Mucosa of rectum (tissue), 2 donors: ENCODE measurements around the gene AP5Z1.

ENCODE experiments used
- H3K27ac ChIP-seq, 2 donors: one replicate each; pipeline ENCODE4 v1.7.0; 2013; ENCODE audit warnings: inconsistent platforms in 2 of 2, low read depth in 2 of 2, low read length in 2 of 2
- H3K27me3 ChIP-seq, 2 donors: one replicate each; pipeline ENCODE4 v1.7.0; 2013; ENCODE audit warnings: low read length in 2 of 2; ENCODE audit not compliant: control insufficient read depth in 2 of 2, insufficient read depth in 2 of 2
- H3K36me3 ChIP-seq, 2 donors: one replicate each; pipeline ENCODE4 v1.7.0; 2013; ENCODE audit warnings: low read length in 2 of 2; ENCODE audit not compliant: control insufficient read depth in 2 of 2, insufficient read depth in 2 of 2
- H3K4me1 ChIP-seq, 2 donors: one replicate each; pipeline ENCODE4 v1.7.0; 2013; ENCODE audit warnings: low read length in 2 of 2, mild to moderate bottlenecking in 1 of 2; ENCODE audit not compliant: control insufficient read depth in 2 of 2, insufficient read depth in 2 of 2
- H3K4me3 ChIP-seq, 2 donors: one replicate each; pipeline ENCODE4 v1.7.0; 2013; ENCODE audit warnings: low read length in 2 of 2
- H3K9ac ChIP-seq, 2 donors: one replicate each; pipeline ENCODE4 v1.7.0; 2013; ENCODE audit warnings: low read length in 2 of 2, low read depth in 1 of 2, mild to moderate bottlenecking in 1 of 2
- H3K9me3 ChIP-seq, 2 donors: one replicate each; pipeline ENCODE4 v1.7.0; 2013; ENCODE audit warnings: low read length in 2 of 2; ENCODE audit not compliant: control insufficient read depth in 2 of 2
- donor health status: healthy.
- donor health status: Normal muscosa, but diverticular disease.

Gene AP5Z1

GRCh38 chr7:4833691-4834600 is 58.5 kb downstream of the AP5Z1 start:
- Histone ChIP-seq H3K4me1 (no peaks in the 10 kb centered on the region), H3K4me3 (no peak overlapping the region), H3K27me3 (no peaks in the 10 kb centered on the region), H3K36me3 (no peaks in the 10 kb centered on the region), H3K9ac (no peak overlapping the region), H3K27ac (no peak overlapping the region), H3K9me3 (no peaks in the 10 kb centered on the region)

DNA sequence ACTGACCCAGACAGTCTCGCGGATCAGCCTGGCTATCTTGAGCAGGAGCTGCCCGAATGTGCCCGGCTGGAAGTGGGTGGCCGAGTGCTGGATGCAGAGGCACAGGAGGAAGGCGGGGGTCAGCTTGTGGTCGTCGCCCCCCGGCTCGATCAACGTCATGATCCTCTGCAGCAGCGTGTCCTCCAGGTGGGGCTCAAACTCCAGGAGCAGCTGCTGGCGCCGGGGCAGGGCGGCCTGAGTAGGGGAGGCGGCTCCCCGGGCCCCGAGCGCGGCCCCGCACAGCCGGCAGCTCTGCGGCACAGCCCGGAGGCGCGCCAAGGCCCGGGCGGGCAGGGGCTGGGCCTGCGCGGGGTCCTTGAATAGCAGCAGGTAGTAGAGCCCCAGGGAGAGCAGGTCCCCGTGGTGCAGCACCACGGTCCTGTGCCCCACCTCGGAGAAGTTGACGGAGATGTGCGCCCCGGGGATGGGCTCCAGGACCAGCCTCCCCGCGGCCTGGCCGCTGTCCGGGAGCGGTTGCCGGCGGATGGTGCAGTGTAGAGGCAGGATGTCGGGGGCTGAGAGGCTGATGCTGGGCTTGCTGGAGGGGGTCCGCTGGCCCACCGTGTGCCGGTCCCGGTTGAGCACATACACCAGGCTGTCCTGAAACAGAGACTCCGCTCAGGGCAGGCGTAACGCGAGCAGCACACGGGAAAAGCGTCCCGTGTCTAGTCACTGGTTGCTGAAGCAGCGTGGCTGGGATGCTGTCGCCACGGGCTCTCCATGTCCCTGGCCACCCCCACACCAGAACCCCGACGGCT is 59.4 kb downstream of the AP5Z1 start:
- no peaks in the 10 kb centered on the region for H3K4me1 ChIP-seq
- no peak overlapping the region for H3K4me3 ChIP-seq
- no peak overlapping the region for H3K9ac ChIP-seq
- no peaks in the 10 kb centered on the region for H3K27me3 ChIP-seq
- no peaks in the 10 kb centered on the region for H3K36me3 ChIP-seq
- H3K27ac ChIP-seq: no peak overlapping the region
- H3K9me3 ChIP-seq: no peaks in the 10 kb centered on the region

DNA sequence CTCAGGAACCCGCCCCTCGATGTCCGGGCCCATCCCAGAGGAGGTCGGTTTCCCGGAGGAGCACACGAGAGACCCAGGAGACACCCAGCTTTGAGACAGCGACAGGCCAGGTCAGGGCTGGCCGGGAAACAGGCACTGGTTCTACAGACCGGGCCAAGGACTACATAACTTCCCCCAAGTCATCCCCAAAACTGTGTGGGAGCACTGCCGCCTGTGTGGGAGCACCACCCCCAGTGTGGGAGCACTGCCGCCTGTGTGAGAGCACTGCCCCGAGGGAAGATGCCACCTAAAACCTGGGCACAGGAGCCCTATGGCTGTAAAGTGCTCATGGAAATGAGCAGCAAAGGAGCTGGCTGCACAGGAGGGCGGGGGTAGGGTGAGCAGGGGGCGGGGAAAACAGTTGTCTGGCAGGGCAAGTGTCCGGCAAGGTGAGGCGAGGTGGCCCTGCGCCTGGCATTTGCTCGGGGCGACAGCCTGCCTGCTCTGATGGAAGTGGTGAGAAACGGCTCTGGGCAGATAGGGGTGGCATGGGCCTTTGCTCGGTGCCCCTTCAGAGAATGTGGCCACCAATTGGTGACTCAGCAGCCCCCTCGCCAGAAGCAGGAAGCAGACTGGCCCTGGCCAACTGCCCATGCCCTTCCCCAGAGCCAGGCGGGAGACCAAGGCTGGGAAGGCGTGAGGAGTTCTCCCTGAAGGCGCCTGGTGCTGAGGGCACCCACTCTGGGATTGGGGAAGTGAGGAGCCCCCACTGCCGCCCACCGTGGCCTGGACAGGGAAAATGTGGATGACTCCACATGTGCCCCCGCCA is 60.2 kb downstream of the AP5Z1 start:
- Histone ChIP-seq H3K27me3 (no peaks in the 10 kb centered on the region), H3K4me1 (no peaks in the 10 kb centered on the region), H3K4me3 (no peak overlapping the region), H3K9ac (no peak overlapping the region), H3K9me3 (no peaks in the 10 kb centered on the region), H3K36me3 (no peaks in the 10 kb centered on the region), H3K27ac (no peak overlapping the region)

GRCh38 chr7:4836206-4836661 is 60.8 kb downstream of the AP5Z1 start:
- no peaks in the 10 kb centered on the region for H3K36me3 ChIP-seq
- H3K4me1 ChIP-seq: no peaks in the 10 kb centered on the region
- no peaks in the 10 kb centered on the region for H3K9me3 ChIP-seq
- H3K27me3 ChIP-seq: no peaks in the 10 kb centered on the region
- no peak overlapping the region for H3K27ac ChIP-seq
- H3K9ac ChIP-seq: no peak overlapping the region
- no peak overlapping the region for H3K4me3 ChIP-seq

DNA sequence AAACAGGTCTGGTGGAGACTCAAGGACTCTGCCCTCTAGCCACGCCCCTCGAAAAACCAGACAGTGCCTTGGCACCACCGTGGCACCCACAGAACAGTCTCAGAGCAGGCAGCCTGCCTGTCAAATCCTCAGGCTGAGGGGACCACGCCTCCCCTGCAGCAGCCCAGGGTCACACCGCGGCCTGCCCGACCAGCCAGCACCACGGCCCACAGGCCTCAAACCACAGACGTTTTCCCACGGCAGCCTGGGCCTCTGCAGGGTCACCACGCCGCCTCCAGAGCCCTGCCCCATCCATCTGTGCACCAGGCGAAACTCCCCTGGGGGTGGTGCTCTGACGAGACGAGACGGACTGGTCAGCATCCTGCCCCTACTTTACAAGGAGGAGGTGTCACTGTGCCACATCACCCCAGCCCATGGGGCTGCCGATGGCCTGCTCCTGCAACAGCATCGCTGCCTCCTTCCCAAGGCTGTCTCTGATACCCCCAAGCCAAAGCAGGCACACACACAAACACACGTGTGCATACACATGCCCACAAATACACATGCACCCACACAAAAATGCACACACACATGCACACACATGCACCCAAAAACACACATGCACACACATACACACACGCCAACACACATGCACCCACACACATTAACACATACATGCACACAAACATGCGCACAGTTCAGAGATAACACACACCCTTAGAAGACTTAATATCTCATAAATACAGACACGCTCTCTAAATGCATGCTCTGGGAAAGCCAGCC is 61.8 kb downstream of the AP5Z1 start:
- Histone ChIP-seq H3K4me1 (no peaks in the 10 kb centered on the region), H3K27me3 (no peaks in the 10 kb centered on the region), H3K9ac (no peak overlapping the region), H3K4me3 (no peak overlapping the region), H3K27ac (no peak overlapping the region), H3K9me3 (no peaks in the 10 kb centered on the region), H3K36me3 (no peaks in the 10 kb centered on the region)

DNA sequence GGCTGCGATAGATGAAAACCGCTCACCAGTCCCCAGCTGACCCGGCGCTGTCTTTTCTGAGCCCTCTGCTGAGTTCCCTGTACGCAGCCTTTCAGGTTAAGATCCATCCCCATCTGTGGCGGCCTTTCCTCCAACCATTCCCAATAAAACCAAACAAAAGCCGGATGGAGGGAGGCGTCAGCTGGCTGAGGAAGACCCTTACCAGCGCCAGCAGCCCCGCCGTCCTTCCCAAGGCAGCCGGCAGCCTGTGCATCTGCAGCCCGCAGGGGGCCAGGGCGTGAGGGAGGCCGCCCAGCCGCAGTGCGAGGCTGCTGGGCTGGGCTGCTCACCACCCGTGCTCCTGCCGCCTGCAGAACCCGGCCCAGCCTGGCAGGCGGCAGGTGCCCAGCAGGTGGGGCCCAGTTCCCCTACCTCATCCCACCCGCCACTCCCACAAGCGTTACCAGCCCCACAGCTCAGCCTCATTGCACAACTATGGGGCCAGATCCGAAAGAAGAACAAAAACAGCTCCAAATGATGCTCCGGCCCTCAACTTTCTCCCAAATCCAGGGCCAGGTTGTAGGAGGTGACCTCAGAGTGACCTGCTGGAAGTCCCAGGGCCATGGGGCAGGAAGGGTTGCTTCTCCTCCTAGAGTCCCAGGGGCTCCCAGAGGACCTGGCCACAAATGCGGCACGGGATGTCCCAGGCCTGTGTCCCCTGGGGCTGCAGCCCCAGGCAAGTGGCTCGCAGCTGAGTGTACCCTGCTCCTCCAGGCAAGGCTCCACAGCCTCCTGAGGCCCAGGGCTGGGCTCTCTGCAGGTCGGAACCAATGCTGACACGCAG is 62.6 kb downstream of the AP5Z1 start:
- Histone ChIP-seq H3K27ac (no peak overlapping the region), H3K9me3 (no peaks in the 10 kb centered on the region), H3K27me3 (no peaks in the 10 kb centered on the region), H3K4me1 (no peaks in the 10 kb centered on the region), H3K36me3 (no peaks in the 10 kb centered on the region), H3K9ac (no peak overlapping the region), H3K4me3 (no peak overlapping the region)

GRCh38 chr7:4838626-4839334 is 63.4 kb downstream of the AP5Z1 start:
- H3K36me3 ChIP-seq: no peaks in the 10 kb centered on the region
- H3K4me3 ChIP-seq: no peak overlapping the region
- no peaks in the 10 kb centered on the region for H3K27me3 ChIP-seq
- H3K4me1 ChIP-seq: no peaks in the 10 kb centered on the region
- H3K27ac ChIP-seq: no peak overlapping the region
- no peak overlapping the region for H3K9ac ChIP-seq
- H3K9me3 ChIP-seq: no peaks in the 10 kb centered on the region

DNA sequence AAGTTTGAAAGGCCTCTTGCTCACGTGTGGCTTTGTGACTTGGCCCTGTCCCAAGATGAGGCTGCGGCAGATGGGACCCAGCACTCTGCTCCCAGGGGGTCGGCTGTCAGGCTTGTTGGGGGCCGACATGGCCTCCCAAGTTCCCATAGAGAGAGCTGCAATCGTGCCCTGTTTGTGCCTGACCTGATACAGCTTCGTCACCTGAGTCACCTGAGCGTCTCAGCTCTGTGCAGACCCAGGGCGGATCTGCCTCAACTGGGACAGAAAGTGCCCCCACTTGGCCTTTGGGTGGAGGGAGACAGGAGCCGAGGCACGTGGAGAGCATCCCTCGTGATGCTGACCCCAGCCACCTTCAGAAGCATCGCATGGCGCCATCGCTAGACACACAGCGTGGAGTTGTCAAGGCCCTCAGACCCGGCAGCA is 64.7 kb downstream of the AP5Z1 start:
- Histone ChIP-seq H3K27ac (no peak overlapping the region), H3K9me3 (no peaks in the 10 kb centered on the region), H3K4me1 (no peaks in the 10 kb centered on the region), H3K4me3 (no peak overlapping the region), H3K9ac (no peak overlapping the region), H3K36me3 (no peaks in the 10 kb centered on the region), H3K27me3 (no peaks in the 10 kb centered on the region)
